ENCODE measurements around the gene ARHGAP6. TPM values are rescaled to one million over a fixed set of nuclear protein-coding genes. Genes with fewer than 3 reads are reported as not detected.
A peak's percentile ranks its signal among the peaks of the same experiment; 100 is the strongest.

ARHGAP6 gene
- total and polyA plus RNA-seq, 2 experiments from 2014 or later = 0.08 to 0.54 TPM

DNA sequence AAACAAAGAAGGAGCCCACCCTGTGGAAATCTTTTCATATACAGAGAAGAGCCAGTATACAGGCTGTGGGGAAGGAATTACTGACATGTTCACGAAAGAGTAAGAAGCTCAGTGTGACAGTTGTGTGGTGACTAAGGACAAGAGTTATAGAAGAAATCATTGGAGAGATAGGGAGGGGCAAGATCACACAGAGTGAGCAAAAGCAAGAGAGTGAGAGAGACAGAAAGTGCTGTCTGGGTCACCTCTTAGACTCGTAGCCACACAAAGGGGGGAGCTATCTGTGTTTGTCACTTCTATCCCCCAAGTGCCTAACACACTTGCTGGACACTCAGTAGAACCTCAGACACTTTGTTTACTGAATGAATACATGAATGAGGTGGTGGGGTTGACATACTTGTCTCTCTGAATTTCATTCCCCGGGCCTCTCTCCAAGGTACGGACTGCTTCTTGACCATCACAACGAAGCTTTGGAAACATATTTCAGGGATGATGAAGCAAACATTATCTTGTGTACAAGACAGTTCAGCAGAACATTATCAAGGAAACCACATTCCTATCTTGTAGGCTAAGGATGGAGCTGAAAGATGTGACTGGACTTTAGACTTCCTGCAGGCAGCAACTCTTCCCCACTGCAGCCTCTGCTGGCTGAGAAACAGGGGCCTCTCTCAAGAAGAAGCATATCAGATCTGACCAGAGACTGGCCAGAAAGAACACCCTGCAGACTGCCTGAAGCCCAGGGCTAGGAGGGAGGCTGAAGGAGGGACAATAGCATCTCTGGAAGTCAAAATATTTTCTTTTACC, 204.3 kb downstream of the ARHGAP6 start:
- no peaks in the 10 kb centered on the region for H3K36me3 ChIP-seq (ENCODE audit: low read depth)
- no peak for TF ChIP-seq EZH2phosphoT487 (IDR thresholded peaks at IDR 0.05; ENCODE audit: insufficient read depth, low read depth)
- no peaks in the 10 kb centered on the region for H3K9me3 ChIP-seq (ENCODE audit: low read depth)
- no peaks in the 10 kb centered on the region for H3K27me3 ChIP-seq (replicated peaks; ENCODE audit: insufficient read depth)
- no peaks in the 10 kb centered on the region for H3K79me2 ChIP-seq (ENCODE audit: insufficient read depth)
- peaks cover 21% of the 10 kb centered on the region; the same call in 1 of the 2 replicates for H3F3A ChIP-seq (ENCODE audit: insufficient read depth)
- peak overlapping the region; percentile 30 for H3K27ac ChIP-seq
- H3K4me3 ChIP-seq = no peak overlapping the region
- in situ Hi-C loops (cut with MboI) = no loop called here
- WGBS, 2 experiments (ENCODE audit: low coverage in 1 of 2, low lambda C conversion rate in 2 of 2, missing lambda C conversion rate in 2 of 2) = 18 to 21% methylated on average over 5 of the region's 5 CpGs
- H2AFZ ChIP-seq = no peak overlapping the region
- no peaks in the 10 kb centered on the region for H4K20me1 ChIP-seq (ENCODE audit: insufficient read depth)
- peaks cover 28% of the 10 kb centered on the region for H3K4me1 ChIP-seq (ENCODE audit: insufficient read depth)
- no peaks in the 10 kb centered on the region for H3K9me2 ChIP-seq (ENCODE audit: insufficient read depth)
- DNase-seq = peak; percentile 45
- H3K4me2 ChIP-seq (ENCODE audit: unreplicated experiment) = peak overlapping the region; percentile 48
- H3K9ac ChIP-seq = no peak overlapping the region

DNA sequence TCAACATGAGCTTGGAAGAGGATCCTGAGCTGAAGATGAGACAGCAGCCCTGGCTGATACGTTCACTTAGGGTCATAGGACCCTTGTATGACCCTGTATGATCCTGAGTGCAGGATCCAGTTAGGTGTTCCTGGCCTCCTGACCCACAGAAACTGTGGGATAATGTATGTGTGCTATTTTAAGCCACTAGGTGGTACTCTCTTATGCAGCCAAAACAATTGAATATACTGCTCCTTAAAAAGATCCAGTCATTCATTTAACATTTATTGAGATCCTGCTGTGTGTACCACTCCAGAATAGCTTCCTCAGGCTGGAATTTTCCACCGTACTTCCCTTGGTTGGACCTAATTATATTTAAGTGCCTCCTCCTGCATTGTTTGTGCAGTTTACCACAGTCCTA, 205.4 kb downstream of the ARHGAP6 start:
- no peaks in the 10 kb centered on the region for H3K36me3 ChIP-seq (ENCODE audit: low read depth)
- WGBS, 2 experiments (ENCODE audit: low coverage in 1 of 2, low lambda C conversion rate in 2 of 2, missing lambda C conversion rate in 2 of 2) = 100% methylated on average over 2 of the region's 2 CpGs
- in situ Hi-C loops (cut with MboI) = no loop called here

DNA sequence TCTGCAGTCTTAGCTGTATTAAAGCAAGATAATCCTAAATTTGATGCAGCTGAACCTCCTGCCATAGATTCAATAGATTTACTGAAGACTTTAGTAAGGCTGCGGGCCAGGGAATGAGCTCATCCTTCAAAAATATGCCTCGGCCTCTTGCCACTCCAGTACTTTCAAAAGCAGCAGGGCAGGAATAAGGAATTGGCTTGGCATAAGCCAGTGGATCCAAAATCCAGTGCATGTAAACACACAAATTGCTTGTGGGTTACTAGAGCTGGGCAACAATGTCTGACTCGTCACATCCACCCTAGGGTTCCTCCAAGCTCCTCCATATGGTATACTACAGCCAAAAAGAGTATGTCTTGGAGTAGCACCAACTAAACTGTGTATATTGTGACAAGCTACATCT, 207.6 kb downstream of the ARHGAP6 start:
- H3K4me1 ChIP-seq (ENCODE audit: insufficient read depth) = peaks cover 28% of the 10 kb centered on the region
- in situ Hi-C loops (cut with MboI) = no loop called here
- TF ChIP-seq EZH2 (IDR thresholded peaks at IDR 0.05; ENCODE audit: insufficient read depth, poor library complexity, severe bottlenecking) = no peak
- TF ChIP-seq EZH2phosphoT487 (IDR thresholded peaks at IDR 0.05; ENCODE audit: insufficient read depth, low read depth) = no peak
- no peak overlapping the region for H3K27ac ChIP-seq
- H3K36me3 ChIP-seq (ENCODE audit: low read depth) = no peaks in the 10 kb centered on the region
- no peaks in the 10 kb centered on the region for H4K20me1 ChIP-seq (ENCODE audit: insufficient read depth)
- peak; percentile 54 for DNase-seq
- no peak overlapping the region for H3K4me3 ChIP-seq
- no peaks in the 10 kb centered on the region for H3K27me3 ChIP-seq (replicated peaks; ENCODE audit: insufficient read depth)
- H3K79me2 ChIP-seq (ENCODE audit: insufficient read depth) = no peaks in the 10 kb centered on the region
- H2AFZ ChIP-seq = no peak overlapping the region
- H3F3A ChIP-seq (ENCODE audit: insufficient read depth) = peaks cover 21% of the 10 kb centered on the region; the same call in 1 of the 2 replicates
- no peak overlapping the region for H3K9ac ChIP-seq
- H3K9me2 ChIP-seq (ENCODE audit: insufficient read depth) = no peaks in the 10 kb centered on the region
- no peaks in the 10 kb centered on the region for H3K9me3 ChIP-seq (ENCODE audit: low read depth)
- 4 to 23% methylated on average over 3 of the region's 3 CpGs for WGBS, 2 experiments (ENCODE audit: low coverage in 1 of 2, low lambda C conversion rate in 2 of 2, missing lambda C conversion rate in 2 of 2)
- no peak overlapping the region for H3K4me2 ChIP-seq (ENCODE audit: unreplicated experiment)

More for the DNA sequence above, 205.4 kb downstream of the ARHGAP6 start:
- no peak for TF ChIP-seq EZH2phosphoT487 (IDR thresholded peaks at IDR 0.05; ENCODE audit: insufficient read depth, low read depth)
- TF ChIP-seq EZH2 (IDR thresholded peaks at IDR 0.05; ENCODE audit: insufficient read depth, poor library complexity, severe bottlenecking) = no peak
- H3K27ac ChIP-seq = no peak overlapping the region
- peaks cover 28% of the 10 kb centered on the region for H3K4me1 ChIP-seq (ENCODE audit: insufficient read depth)
- no peaks in the 10 kb centered on the region for H3K27me3 ChIP-seq (replicated peaks; ENCODE audit: insufficient read depth)
- no peak overlapping the region for H2AFZ ChIP-seq
- no peak overlapping the region for H3K4me2 ChIP-seq (ENCODE audit: unreplicated experiment)
- no peak for DNase-seq
- H4K20me1 ChIP-seq (ENCODE audit: insufficient read depth) = no peaks in the 10 kb centered on the region
- no peak overlapping the region for H3K4me3 ChIP-seq
- H3K9me3 ChIP-seq (ENCODE audit: low read depth) = no peaks in the 10 kb centered on the region
- peaks cover 21% of the 10 kb centered on the region; the same call in 1 of the 2 replicates for H3F3A ChIP-seq (ENCODE audit: insufficient read depth)
- no peak overlapping the region for H3K9ac ChIP-seq
- H3K9me2 ChIP-seq (ENCODE audit: insufficient read depth) = no peaks in the 10 kb centered on the region
- H3K79me2 ChIP-seq (ENCODE audit: insufficient read depth) = no peaks in the 10 kb centered on the region

DNA sequence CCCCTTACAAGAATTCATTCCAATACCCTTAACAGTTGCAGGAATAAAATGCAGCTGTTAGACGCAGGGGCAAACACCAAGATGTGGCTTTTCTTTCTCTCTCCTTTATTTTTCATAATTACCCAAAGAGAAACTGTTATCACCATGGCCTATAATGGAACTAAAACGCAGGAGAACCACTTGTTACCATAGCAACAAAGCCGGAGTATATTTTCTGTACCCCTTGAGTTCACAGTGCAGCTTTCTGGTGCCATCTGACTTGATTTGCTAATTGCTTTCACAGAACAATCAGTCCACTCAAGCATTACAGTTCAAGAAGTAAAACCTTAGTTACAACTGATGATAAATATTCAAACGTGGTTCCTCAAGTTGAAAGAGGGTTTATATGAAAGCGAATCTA, 214.6 kb downstream of the ARHGAP6 start:
- no peaks in the 10 kb centered on the region for H3K9me3 ChIP-seq (ENCODE audit: low read depth)
- no peak overlapping the region for H3K4me2 ChIP-seq (ENCODE audit: unreplicated experiment)
- peaks cover 5% of the 10 kb centered on the region; the same call in 1 of the 2 replicates for H3F3A ChIP-seq (ENCODE audit: insufficient read depth)
- H3K9ac ChIP-seq = no peak overlapping the region
- no peak overlapping the region for H2AFZ ChIP-seq
- H3K79me2 ChIP-seq (ENCODE audit: insufficient read depth) = no peaks in the 10 kb centered on the region
- peaks cover 10% of the 10 kb centered on the region for H3K4me1 ChIP-seq (ENCODE audit: insufficient read depth)
- no peaks in the 10 kb centered on the region for H4K20me1 ChIP-seq (ENCODE audit: insufficient read depth)
- H3K9me2 ChIP-seq (ENCODE audit: insufficient read depth) = no peaks in the 10 kb centered on the region
- no peaks in the 10 kb centered on the region for H3K27me3 ChIP-seq (replicated peaks; ENCODE audit: insufficient read depth)
- TF ChIP-seq EZH2 (IDR thresholded peaks at IDR 0.05; ENCODE audit: insufficient read depth, poor library complexity, severe bottlenecking) (no peak), EZH2phosphoT487 (IDR thresholded peaks at IDR 0.05; ENCODE audit: insufficient read depth, low read depth) (no peak)
- in situ Hi-C loops (cut with MboI) = no loop called here
- no peak overlapping the region for H3K4me3 ChIP-seq
- H3K36me3 ChIP-seq (ENCODE audit: low read depth) = no peaks in the 10 kb centered on the region
- H3K27ac ChIP-seq = no peak overlapping the region
- WGBS, 2 experiments (ENCODE audit: low coverage in 1 of 2, low lambda C conversion rate in 2 of 2, missing lambda C conversion rate in 2 of 2) = 85 to 96% methylated on average over 5 of the region's 5 CpGs
- DNase-seq = no peak

Measured in GM23248 (cell line).